Hepatocyte (in vitro differentiated cells): Measurements from ENCODE around the gene GRN. TPM values are rescaled to one million over a fixed set of nuclear protein-coding genes. Genes with fewer than 3 reads are reported as not detected.

Source experiments
- DNase-seq: peaks from one replicate; pipeline ENCODE4 v3.0.0-alpha.2; 2016; ENCODE audit warnings: low spot score
- H2AFZ ChIP-seq: fragments of 200-600 bp; sonication (generic); 2 replicates; pipeline ENCODE4 v1.6.0; 2016; ENCODE audit warnings: antibody characterized with exemption, mild to moderate bottlenecking
- H3K27ac ChIP-seq: fragments of 200-600 bp; sonication (generic); 2 replicates; pipeline ENCODE4 v1.5.1; 2016; ENCODE audit warnings: mild to moderate bottlenecking
- H3K27me3 ChIP-seq: fragments of 200-600 bp; sonication (generic); 2 replicates; pipeline ENCODE4 v1.6.1; 2016
- H3K36me3 ChIP-seq: fragments of 200-600 bp; sonication (generic); replicated peaks from 2 replicates; pipeline ENCODE4 v1.5.1; 2016; ENCODE audit warnings: low read depth; ENCODE audit not compliant: insufficient read depth
- H3K4me1 ChIP-seq: fragments of 200-600 bp; sonication (generic); 2 replicates; pipeline ENCODE4 v1.5.1; 2016; ENCODE audit warnings: mild to moderate bottlenecking, moderate library complexity; ENCODE audit not compliant: insufficient read depth
- H3K4me2 ChIP-seq: fragments of 200-600 bp; sonication (generic); 2 replicates; pipeline ENCODE4 v1.6.0; 2016
- H3K4me3 ChIP-seq: fragments of 200-600 bp; sonication (generic); 2 replicates; pipeline ENCODE4 v1.5.1; 2016; ENCODE audit warnings: mild to moderate bottlenecking
- H3K79me2 ChIP-seq: fragments of 200-600 bp; sonication (generic); 2 replicates; pipeline ENCODE4 v1.6.0; 2017; ENCODE audit warnings: mild to moderate bottlenecking
- H3K9me2 ChIP-seq: fragments of 200-600 bp; sonication (generic); replicated peaks from 2 replicates; pipeline ENCODE4 v1.6.0; 2017; ENCODE audit warnings: mild to moderate bottlenecking; ENCODE audit not compliant: insufficient read depth
- H3K9me3 ChIP-seq: fragments of 200-600 bp; sonication (generic); 2 replicates; pipeline ENCODE4 v1.5.1; 2016; ENCODE audit warnings: low read depth, mild to moderate bottlenecking
- H4K20me1 ChIP-seq: fragments of 200-600 bp; sonication (generic); 2 replicates; pipeline ENCODE4 v1.6.0; 2016; ENCODE audit warnings: mild to moderate bottlenecking; ENCODE audit not compliant: insufficient read depth, poor library complexity, severe bottlenecking
- EZH2 ChIP-seq: fragments of 200-600 bp; sonication (generic); IDR thresholded peaks from 2 replicates; pipeline ENCODE4 v1.6.1; 2016; ENCODE audit warnings: antibody characterized with exemption, mild to moderate bottlenecking, borderline replicate concordance
- EZH2phosphoT487 ChIP-seq: fragments of 200-600 bp; sonication (generic); IDR thresholded peaks from one replicate; pipeline ENCODE4 v1.6.1; 2018; ENCODE audit warnings: antibody characterized with exemption, mild to moderate bottlenecking, low read depth, moderate library complexity; ENCODE audit not compliant: unreplicated experiment, severe bottlenecking
- WGBS: methylation state at CpG from one replicate; pipeline ENCODE4 v1.1.6; 2016; ENCODE audit warnings: low lambda C conversion rate; ENCODE audit errors: missing lambda C conversion rate; 5-methylcytosine and 5-hydroxymethylcytosine counted together
- polyA plus RNA-seq: library from polyadenylated mRNA; unstranded; fragments of >200 nt; fragmentation: Nextera tagmentation; extraction: Ambion mirVana; gene quantifications from 2 replicates; pipeline ENCODE4 v1.2.1, GENCODE V29; 2016
- total RNA-seq: library from RNA; depleted of rRNA; stranded (reverse); fragments of >200 nt; gene quantifications from 2 replicates; pipeline ENCODE4 v1.2.3, GENCODE V29; 2014
- TF ChIP-seq, protein P1 (sequence below): fragments of 200-600 bp; sonication (generic); IDR thresholded peaks from 2 replicates; pipeline ENCODE4 v1.5.1; 2016; ENCODE audit warnings: antibody characterized with exemption, mild to moderate bottlenecking; ENCODE audit not compliant: poor library complexity

Gene GRN
- total and polyA plus RNA-seq, 2 experiments from 2014 or later: 299 to 785 TPM

DNA sequence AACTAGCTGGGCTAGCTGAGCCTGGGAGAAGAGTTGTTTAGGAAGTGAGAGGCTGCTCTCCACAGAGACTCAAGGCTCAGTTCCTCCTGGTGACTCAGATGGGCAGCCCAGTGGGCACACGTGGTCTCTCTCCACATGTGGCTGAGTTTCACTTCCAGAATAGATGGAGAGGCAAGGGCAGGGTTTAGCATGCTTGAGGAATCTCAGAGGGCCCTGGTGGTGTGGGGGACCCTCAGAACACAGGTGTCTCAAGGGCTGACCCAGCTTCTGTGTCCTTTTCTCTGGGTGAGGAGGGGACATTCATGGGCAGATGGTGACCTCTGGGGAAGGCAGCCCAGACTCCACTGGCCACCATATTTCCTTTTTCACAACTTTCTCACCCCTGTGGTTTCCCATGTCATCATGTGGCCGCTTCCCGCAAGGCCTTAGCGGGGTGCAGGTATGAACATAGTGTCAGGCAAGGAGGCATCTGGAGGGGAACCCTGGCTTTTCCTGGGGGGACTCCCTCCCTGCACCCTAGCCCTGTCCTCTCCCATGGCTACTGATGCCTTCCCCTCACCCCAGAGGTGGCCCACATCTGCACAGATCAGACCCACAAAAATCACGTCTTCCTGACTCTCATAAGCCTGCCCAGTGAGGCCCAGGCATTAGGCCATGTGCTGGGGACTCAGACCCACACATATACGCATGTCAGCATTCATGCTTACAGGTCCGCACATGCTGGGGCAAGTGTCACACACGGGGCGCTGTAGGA lies 3.3 kb downstream of the GRN start:
- H3K79me2 ChIP-seq: peaks cover 15% of the 10 kb centered on the region
- H3K36me3 ChIP-seq: no peaks in the 10 kb centered on the region
- no peak overlapping the region for H3K27ac ChIP-seq
- no peaks in the 10 kb centered on the region for H4K20me1 ChIP-seq
- no peaks in the 10 kb centered on the region for H3K9me3 ChIP-seq
- no peak overlapping the region for H3K4me3 ChIP-seq
- H3K4me2 ChIP-seq: no peak overlapping the region
- no peaks in the 10 kb centered on the region for H3K9me2 ChIP-seq
- WGBS: 90% methylated on average over 9 of the region's 9 CpGs
- H3K4me1 ChIP-seq: peaks cover 4% of the 10 kb centered on the region
- DNase-seq: no peak
- H2AFZ ChIP-seq: no peak overlapping the region
- TF ChIP-seq EZH2 (no peak), EZH2phosphoT487 (no peak)
- TF ChIP-seq, protein P1, sequence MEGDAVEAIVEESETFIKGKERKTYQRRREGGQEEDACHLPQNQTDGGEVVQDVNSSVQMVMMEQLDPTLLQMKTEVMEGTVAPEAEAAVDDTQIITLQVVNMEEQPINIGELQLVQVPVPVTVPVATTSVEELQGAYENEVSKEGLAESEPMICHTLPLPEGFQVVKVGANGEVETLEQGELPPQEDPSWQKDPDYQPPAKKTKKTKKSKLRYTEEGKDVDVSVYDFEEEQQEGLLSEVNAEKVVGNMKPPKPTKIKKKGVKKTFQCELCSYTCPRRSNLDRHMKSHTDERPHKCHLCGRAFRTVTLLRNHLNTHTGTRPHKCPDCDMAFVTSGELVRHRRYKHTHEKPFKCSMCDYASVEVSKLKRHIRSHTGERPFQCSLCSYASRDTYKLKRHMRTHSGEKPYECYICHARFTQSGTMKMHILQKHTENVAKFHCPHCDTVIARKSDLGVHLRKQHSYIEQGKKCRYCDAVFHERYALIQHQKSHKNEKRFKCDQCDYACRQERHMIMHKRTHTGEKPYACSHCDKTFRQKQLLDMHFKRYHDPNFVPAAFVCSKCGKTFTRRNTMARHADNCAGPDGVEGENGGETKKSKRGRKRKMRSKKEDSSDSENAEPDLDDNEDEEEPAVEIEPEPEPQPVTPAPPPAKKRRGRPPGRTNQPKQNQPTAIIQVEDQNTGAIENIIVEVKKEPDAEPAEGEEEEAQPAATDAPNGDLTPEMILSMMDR: no peak
- H3K27me3 ChIP-seq: no peaks in the 10 kb centered on the region

DNA sequence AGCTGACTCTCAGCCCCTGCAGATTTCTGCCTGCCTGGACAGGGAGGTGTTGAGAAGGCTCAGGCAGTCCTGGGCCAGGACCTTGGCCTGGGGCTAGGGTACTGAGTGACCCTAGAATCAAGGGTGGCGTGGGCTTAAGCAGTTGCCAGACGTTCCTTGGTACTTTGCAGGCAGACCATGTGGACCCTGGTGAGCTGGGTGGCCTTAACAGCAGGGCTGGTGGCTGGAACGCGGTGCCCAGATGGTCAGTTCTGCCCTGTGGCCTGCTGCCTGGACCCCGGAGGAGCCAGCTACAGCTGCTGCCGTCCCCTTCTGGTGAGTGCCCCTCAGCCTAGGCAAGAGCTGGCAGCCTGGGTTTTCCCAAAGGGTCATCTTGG lies 3.9 kb downstream of the GRN start:
- Histone ChIP-seq H3K27me3 (no peaks in the 10 kb centered on the region), H3K9me3 (no peaks in the 10 kb centered on the region), H3K27ac (no peak overlapping the region), H3K4me2 (no peak overlapping the region), H3K4me3 (no peak overlapping the region), H3K9me2 (no peaks in the 10 kb centered on the region), H3K36me3 (no peaks in the 10 kb centered on the region), H2AFZ (no peak overlapping the region), H3K79me2 (peaks cover 15% of the 10 kb centered on the region), H4K20me1 (no peaks in the 10 kb centered on the region), H3K4me1 (peaks cover 4% of the 10 kb centered on the region)
- WGBS: 91% methylated on average over 6 of the region's 6 CpGs
- TF ChIP-seq EZH2phosphoT487 (no peak), EZH2 (no peak)
- TF ChIP-seq, protein P1: no peak
- no peak for DNase-seq

DNA sequence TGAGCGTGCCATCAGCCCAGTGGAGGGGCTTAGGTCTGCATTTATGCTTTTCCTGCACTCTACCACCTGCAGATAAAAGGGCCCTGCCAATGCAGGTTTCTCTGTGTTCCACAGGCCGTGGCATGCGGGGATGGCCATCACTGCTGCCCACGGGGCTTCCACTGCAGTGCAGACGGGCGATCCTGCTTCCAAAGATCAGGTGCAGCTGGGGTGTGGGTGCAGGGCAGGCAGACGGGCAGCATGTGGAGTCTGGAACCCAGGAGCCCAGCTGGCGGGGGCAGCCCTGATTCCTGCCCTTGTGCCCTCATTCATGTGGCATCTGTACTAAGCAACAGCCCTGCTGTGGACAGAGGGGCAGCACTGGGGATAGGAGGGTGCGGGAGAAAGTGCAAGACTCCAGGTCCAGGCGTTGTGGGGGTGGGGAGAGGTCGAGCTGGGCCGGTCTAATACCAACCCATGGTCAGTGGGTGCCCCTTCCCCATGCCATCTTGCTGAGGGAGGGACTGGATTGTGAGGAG lies 4.5 kb downstream of the GRN start:
- no peaks in the 10 kb centered on the region for H3K9me3 ChIP-seq
- H3K79me2 ChIP-seq: peaks cover 15% of the 10 kb centered on the region
- H2AFZ ChIP-seq: no peak overlapping the region
- H3K27me3 ChIP-seq: no peaks in the 10 kb centered on the region
- no peak for DNase-seq
- no peak overlapping the region for H3K4me3 ChIP-seq
- H3K36me3 ChIP-seq: no peaks in the 10 kb centered on the region
- no peak overlapping the region for H3K27ac ChIP-seq
- no peak for TF ChIP-seq EZH2
- no peak for TF ChIP-seq EZH2phosphoT487
- TF ChIP-seq, protein P1: no peak
- H3K4me1 ChIP-seq: peaks cover 4% of the 10 kb centered on the region
- WGBS: 94% methylated on average over 12 of the region's 12 CpGs
- no peaks in the 10 kb centered on the region for H4K20me1 ChIP-seq
- no peaks in the 10 kb centered on the region for H3K9me2 ChIP-seq
- H3K4me2 ChIP-seq: no peak overlapping the region
